H9 (cell line): Measurements from ENCODE around the gene PRSS57. TPM values are rescaled to one million over a fixed set of nuclear protein-coding genes. Genes with fewer than 3 reads are reported as not detected.

Experiments used
- DNase-seq: peaks from one replicate; pipeline ENCODE4 v3.0.0-alpha.2; 2017
- H2AFZ ChIP-seq: one replicate; pipeline ENCODE4 v1.6.1; 2013; ENCODE audit warnings: mild to moderate bottlenecking, low read length, control low read depth, moderate library complexity
- H2AK5ac ChIP-seq: 2 replicates; pipeline ENCODE4 v1.6.1; 2013; ENCODE audit warnings: low read length, control low read depth, mixed read lengths; ENCODE audit not compliant: insufficient read length
- H2BK120ac ChIP-seq: one replicate; pipeline ENCODE4 v1.6.1; 2013; ENCODE audit warnings: low read depth, mild to moderate bottlenecking, low read length, control low read depth, inconsistent platforms; ENCODE audit not compliant: poor library complexity, severe bottlenecking
- H2BK12ac ChIP-seq: 2 replicates; pipeline ENCODE4 v1.6.1; 2013; ENCODE audit warnings: low read length, control low read depth, mixed read lengths, low read depth; ENCODE audit not compliant: insufficient read length
- H2BK15ac ChIP-seq: 2 replicates; pipeline ENCODE4 v1.6.1; 2013; ENCODE audit warnings: low read depth, low read length, control low read depth
- H2BK20ac ChIP-seq: one replicate; pipeline ENCODE4 v1.6.1; 2013; ENCODE audit warnings: low read depth, mild to moderate bottlenecking, low read length, control low read depth, inconsistent platforms; ENCODE audit not compliant: poor library complexity, severe bottlenecking
- H2BK5ac ChIP-seq: 2 replicates; pipeline ENCODE4 v1.6.1; 2013; ENCODE audit warnings: low read length, control low read depth, mixed read lengths; ENCODE audit not compliant: insufficient read length
- H3K14ac ChIP-seq: 2 replicates; pipeline ENCODE4 v1.6.1; 2013; ENCODE audit warnings: low read length, control low read depth; ENCODE audit not compliant: insufficient read depth
- H3K18ac ChIP-seq: 2 replicates; pipeline ENCODE4 v1.6.1; 2013; ENCODE audit warnings: low read depth, mild to moderate bottlenecking, mixed read lengths, low read length, control low read depth; ENCODE audit not compliant: insufficient read length
- H3K23ac ChIP-seq: 2 replicates; pipeline ENCODE4 v1.6.1; 2013; ENCODE audit warnings: low read length, control low read depth, mixed read lengths, low read depth; ENCODE audit not compliant: insufficient read length
- H3K23me2 ChIP-seq: 2 replicates; pipeline ENCODE4 v1.6.1; 2013; ENCODE audit warnings: low read depth, mild to moderate bottlenecking, mixed read lengths, low read length, control low read depth; ENCODE audit not compliant: insufficient read length, poor library complexity, severe bottlenecking
- H3K27ac ChIP-seq: 2 replicates; pipeline ENCODE4 v1.5.1; 2013; ENCODE audit warnings: low read length, control low read depth, mixed read lengths, low read depth; ENCODE audit not compliant: insufficient read length
- H3K27me3 ChIP-seq: 2 replicates; pipeline ENCODE4 v1.6.1; 2013; ENCODE audit warnings: low read length, control low read depth, inconsistent platforms; ENCODE audit not compliant: insufficient read depth
- H3K4ac ChIP-seq: 2 replicates; pipeline ENCODE4 v1.6.1; 2013; ENCODE audit warnings: low read depth, mild to moderate bottlenecking, control low read depth, inconsistent platforms, low read length, moderate library complexity
- H3K4me1 ChIP-seq: 2 replicates; pipeline ENCODE4 v1.6.1; 2013; ENCODE audit warnings: low read length, control low read depth, inconsistent platforms; ENCODE audit not compliant: insufficient read depth
- H3K4me2 ChIP-seq: 2 replicates; pipeline ENCODE4 v1.6.1; 2013; ENCODE audit warnings: low read length, control low read depth, mixed read lengths; ENCODE audit not compliant: insufficient read length, insufficient read depth
- H3K56ac ChIP-seq: 2 replicates; pipeline ENCODE4 v1.6.1; 2013; ENCODE audit warnings: low read depth, mild to moderate bottlenecking, mixed read lengths, low read length, control low read depth; ENCODE audit not compliant: insufficient read length
- H3K79me1 ChIP-seq: 2 replicates; pipeline ENCODE4 v1.6.1; 2013; ENCODE audit warnings: low read depth, mild to moderate bottlenecking, moderate library complexity, low read length, control low read depth, inconsistent platforms; ENCODE audit not compliant: insufficient read depth, poor library complexity, severe bottlenecking
- H3K79me2 ChIP-seq: 2 replicates; pipeline ENCODE4 v1.6.1; 2013; ENCODE audit warnings: low read length, control low read depth, inconsistent platforms; ENCODE audit not compliant: insufficient read depth
- H3K9ac ChIP-seq: 2 replicates; pipeline ENCODE4 v1.6.1; 2013; ENCODE audit warnings: low read length, control low read depth, mixed read lengths; ENCODE audit not compliant: insufficient read length; ENCODE audit errors: extremely low read depth
- H3K9me3 ChIP-seq: one replicate; pipeline ENCODE4 v1.6.1; 2013; ENCODE audit warnings: low read depth, low read length, inconsistent platforms; ENCODE audit not compliant: control insufficient read depth
- H3T11ph ChIP-seq: one replicate; pipeline ENCODE4 v1.6.1; 2013; ENCODE audit warnings: mild to moderate bottlenecking, low read length, control low read depth, inconsistent platforms
- H4K20me1 ChIP-seq: one replicate; pipeline ENCODE4 v1.6.1; 2013; ENCODE audit not compliant: control insufficient read depth, insufficient read length, insufficient read depth
- H4K5ac ChIP-seq: 2 replicates; pipeline ENCODE4 v1.6.1; 2013; ENCODE audit warnings: low read depth, mild to moderate bottlenecking, mixed read lengths, low read length, control low read depth; ENCODE audit not compliant: insufficient read length
- H4K8ac ChIP-seq: replicated peaks from 2 replicates; pipeline ENCODE4 v1.6.1; 2013; ENCODE audit warnings: low read length, control low read depth, mixed read lengths, low read depth; ENCODE audit not compliant: insufficient read length
- H4K91ac ChIP-seq: 2 replicates; pipeline ENCODE4 v1.6.1; 2013; ENCODE audit warnings: low read depth, mild to moderate bottlenecking, moderate library complexity, mixed read lengths, low read length, control low read depth; ENCODE audit not compliant: insufficient read length
- H3K27ac Mint-ChIP-seq, 3 experiments: 2 replicates in 2 of 3; 3 replicates in 1 of 3; pipeline ENCODE4 v1.8.0; 2020 to 2021; ENCODE audit warnings: mixed read lengths in 3 of 3, mild to moderate bottlenecking in 1 of 3, moderate library complexity in 1 of 3
- H3K27me3 Mint-ChIP-seq: 2 replicates; pipeline ENCODE4 v1.8.0; 2021; ENCODE audit warnings: low read depth, mild to moderate bottlenecking, moderate library complexity, mixed read lengths
- H3K36me3 Mint-ChIP-seq, 3 experiments: 2 replicates in 2 of 3; 3 replicates in 1 of 3; pipeline ENCODE4 v1.8.0; 2020 to 2021; ENCODE audit warnings: low read depth in 3 of 3, mixed read lengths in 3 of 3; ENCODE audit not compliant: insufficient read depth in 1 of 3
- H3K4me1 Mint-ChIP-seq, 2 experiments: 2 replicates each; pipeline ENCODE4 v1.8.0; 2020; ENCODE audit warnings: mixed read lengths in 2 of 2
- H3K4me3 Mint-ChIP-seq, 2 experiments: 2 replicates in 1 of 2; 3 replicates in 1 of 2; pipeline ENCODE4 v1.8.0; 2020 to 2021; ENCODE audit warnings: mild to moderate bottlenecking in 2 of 2, mixed read lengths in 2 of 2, moderate library complexity in 1 of 2
- H3K9me3 Mint-ChIP-seq, 2 experiments: 2 replicates in 1 of 2; 3 replicates in 1 of 2; pipeline ENCODE4 v1.8.0; 2020; ENCODE audit warnings: mild to moderate bottlenecking in 2 of 2, mixed read lengths in 2 of 2, moderate library complexity in 1 of 2
- WGBS: extraction: QIAGEN DNeasy Blood & Tissue Kit; methylation state at CpG from one replicate; pipeline ENCODE4 v1.1.7; 2013; ENCODE audit warnings: missing lambda C conversion rate, low lambda C conversion rate, mixed read lengths; ENCODE audit not compliant: insufficient read length; ENCODE audit errors: extremely low coverage; 5-methylcytosine and 5-hydroxymethylcytosine counted together
- total RNA-seq: library from RNA; stranded (reverse); gene quantifications from 2 replicates; pipeline ENCODE4 v1.2.1, GENCODE V29; 2021
- TF ChIP-seq, protein P1 (sequence below): fragments of 200-600 bp; sonication (generic); conservative IDR thresholded peaks from 3 replicates; pipeline ENCODE4 v1.8.0; 2021; ENCODE audit warnings: antibody characterized with exemption, mild to moderate bottlenecking

PRSS57 gene
- total RNA-seq, 1 experiment from 2014 or later = not detected

GRCh38 chr19:647566-648284 is 47.5 kb downstream of the PRSS57 start:
- Mint-ChIP-seq H3K9me3 (no peaks in the 10 kb centered on the region), H3K27me3 (no peaks in the 10 kb centered on the region), H3K36me3 (peaks cover 11 to 35% (median 18%) of the 10 kb centered on the region in 3 experiments), H3K4me1 (no peaks in the 10 kb centered on the region), H3K4me3 (no peak overlapping the region), H3K27ac (no peak overlapping the region)
- Histone ChIP-seq H3K56ac (no peak overlapping the region), H4K91ac (no peak overlapping the region), H2BK120ac (no peak overlapping the region), H2BK20ac (no peak overlapping the region), H3K79me1 (peaks cover 10% of the 10 kb centered on the region), H3K9me3 (no peaks in the 10 kb centered on the region), H3K27ac (no peak overlapping the region), H3K9ac (no peak overlapping the region), H2BK12ac (no peak overlapping the region), H3K23ac (no peak overlapping the region), H3K4me1 (no peaks in the 10 kb centered on the region), H2BK5ac (no peak overlapping the region), H3K18ac (no peak overlapping the region), H2AK5ac (no peak overlapping the region), H4K20me1 (no peaks in the 10 kb centered on the region), H3K27me3 (no peaks in the 10 kb centered on the region), H3K4me2 (no peak overlapping the region), H2AFZ (no peak overlapping the region), H3K23me2 (no peaks in the 10 kb centered on the region), H4K8ac (no peak overlapping the region), H2BK15ac (no peak overlapping the region), H3K14ac (no peak overlapping the region), H4K5ac (no peak overlapping the region), H3T11ph (no peak overlapping the region), H3K79me2 (no peaks in the 10 kb centered on the region; the same call in 1 of the 2 replicates), H3K4ac (no peak overlapping the region)
- TF ChIP-seq, protein P1, sequence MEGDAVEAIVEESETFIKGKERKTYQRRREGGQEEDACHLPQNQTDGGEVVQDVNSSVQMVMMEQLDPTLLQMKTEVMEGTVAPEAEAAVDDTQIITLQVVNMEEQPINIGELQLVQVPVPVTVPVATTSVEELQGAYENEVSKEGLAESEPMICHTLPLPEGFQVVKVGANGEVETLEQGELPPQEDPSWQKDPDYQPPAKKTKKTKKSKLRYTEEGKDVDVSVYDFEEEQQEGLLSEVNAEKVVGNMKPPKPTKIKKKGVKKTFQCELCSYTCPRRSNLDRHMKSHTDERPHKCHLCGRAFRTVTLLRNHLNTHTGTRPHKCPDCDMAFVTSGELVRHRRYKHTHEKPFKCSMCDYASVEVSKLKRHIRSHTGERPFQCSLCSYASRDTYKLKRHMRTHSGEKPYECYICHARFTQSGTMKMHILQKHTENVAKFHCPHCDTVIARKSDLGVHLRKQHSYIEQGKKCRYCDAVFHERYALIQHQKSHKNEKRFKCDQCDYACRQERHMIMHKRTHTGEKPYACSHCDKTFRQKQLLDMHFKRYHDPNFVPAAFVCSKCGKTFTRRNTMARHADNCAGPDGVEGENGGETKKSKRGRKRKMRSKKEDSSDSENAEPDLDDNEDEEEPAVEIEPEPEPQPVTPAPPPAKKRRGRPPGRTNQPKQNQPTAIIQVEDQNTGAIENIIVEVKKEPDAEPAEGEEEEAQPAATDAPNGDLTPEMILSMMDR = no peak
- no peak for DNase-seq
- no CpG with 5 or more reads among the region's 52 CpGs for WGBS
